ENCODE data around the gene UGT3A2.

DNA sequence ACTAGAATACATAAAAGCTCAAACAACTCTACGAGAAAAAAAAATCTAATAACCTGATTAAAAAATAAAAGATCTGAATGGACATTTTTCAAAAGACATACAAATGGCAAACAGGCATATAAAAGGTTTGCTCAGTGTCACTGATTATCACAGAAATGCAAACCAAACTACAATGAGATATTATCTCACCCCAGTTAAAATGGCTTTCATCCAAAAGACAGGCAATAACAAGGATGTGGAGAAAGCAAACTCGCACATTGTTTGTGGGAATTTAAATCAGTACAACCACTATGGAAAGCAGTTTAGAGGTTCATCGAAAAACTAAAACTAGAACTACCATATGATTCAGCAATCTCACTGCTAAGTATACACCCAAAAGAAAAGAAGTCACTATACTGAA lies 20.8 kb downstream of the UGT3A2 start:
- TF ChIP-seq GATA2 (IDR thresholded peaks at IDR 0.05; ENCODE audit: low read depth, low read length), result peak; percentile 75; the same call in 1 of the 2 replicates
- peak; percentile 87 for TF ChIP-seq GATA3 (IDR thresholded peaks at IDR 0.05; ENCODE audit: low read depth, low read length)

Measured in SH-SY5Y (cell line).